AG09319 (cell line): ENCODE data around the gene SLC37A1.

ENCODE experiments used
- DNase-seq: peaks from one replicate; pipeline ENCODE4 v3.0.0-alpha.2; 2010; ENCODE audit warnings: low read depth; ENCODE audit errors: extremely low read depth
- CTCF ChIP-seq: IDR thresholded peaks from 2 replicates; pipeline ENCODE4 v1.5.1; 2011; ENCODE audit warnings: low read depth, mild to moderate bottlenecking, inconsistent platforms, low read length, moderate library complexity

Gene SLC37A1

GRCh38 chr21:42474043-42474831 lies 39.4 kb upstream of the SLC37A1 start:
- TF ChIP-seq CTCF = no peak
- no peak for DNase-seq

GRCh38 chr21:42475036-42475435 lies 38.6 kb upstream of the SLC37A1 start:
- no peak for TF ChIP-seq CTCF
- no peak for DNase-seq

GRCh38 chr21:42475526-42476387 lies 37.9 kb upstream of the SLC37A1 start:
- no peak for DNase-seq
- no peak for TF ChIP-seq CTCF

GRCh38 chr21:42476388-42477331 lies 37.0 kb upstream of the SLC37A1 start:
- DNase-seq = no peak
- TF ChIP-seq CTCF = no peak

- no peak for TF ChIP-seq CTCF
- DNase-seq = no peak
Measured at GRCh38 chr21:42478504-42478903, 35.1 kb upstream of the SLC37A1 start.

GRCh38 chr21:42479582-42479981 lies 34.1 kb upstream of the SLC37A1 start:
- no peak for DNase-seq
- TF ChIP-seq CTCF = no peak
